ENCODE results near the gene ITPKC.
"Not testable (repeated sequence)": the region's sequence is repeated elsewhere in the genome, so short reads cannot be mapped to it uniquely, and the experiment has no call there.

Gene ITPKC

GRCh38 chr19:40721140-40721486 is 4.2 kb downstream of the ITPKC start:
- DNase-seq (ENCODE audit: low read depth): no peak
- TF ChIP-seq CTCF (conservative IDR thresholded peaks at IDR 0.05; ENCODE audit: low read depth, low read length): no peak
- H3K4me3 ChIP-seq (ENCODE audit: low read length): no peak overlapping the region

GRCh38 chr19:40721936-40722661 is 5.2 kb downstream of the ITPKC start:
- H3K4me3 ChIP-seq (ENCODE audit: low read length): no peak overlapping the region
- no peak for TF ChIP-seq CTCF (conservative IDR thresholded peaks at IDR 0.05; ENCODE audit: low read depth, low read length)
- no peak for DNase-seq (ENCODE audit: low read depth)

GRCh38 chr19:40723661-40724254 is 6.8 kb downstream of the ITPKC start:
- TF ChIP-seq CTCF (conservative IDR thresholded peaks at IDR 0.05; ENCODE audit: low read depth, low read length): no peak
- H3K4me3 ChIP-seq (ENCODE audit: low read length): no peak overlapping the region
- no peak for DNase-seq (ENCODE audit: low read depth)

- DNase-seq (ENCODE audit: low read depth): no peak
- H3K4me3 ChIP-seq (ENCODE audit: low read length): no peak overlapping the region
- TF ChIP-seq CTCF (conservative IDR thresholded peaks at IDR 0.05; ENCODE audit: low read depth, low read length): no peak
These were observed 7.4 kb downstream of the ITPKC start for GRCh38 chr19:40724315-40724714.

GRCh38 chr19:40724855-40725254 is 7.9 kb downstream of the ITPKC start:
- TF ChIP-seq CTCF (conservative IDR thresholded peaks at IDR 0.05; ENCODE audit: low read depth, low read length): no peak
- H3K4me3 ChIP-seq (ENCODE audit: low read length): no peak overlapping the region

GRCh38 chr19:40726279-40726678 is 9.4 kb downstream of the ITPKC start:
- TF ChIP-seq CTCF (conservative IDR thresholded peaks at IDR 0.05; ENCODE audit: low read depth, low read length): no peak
- no peak for DNase-seq (ENCODE audit: low read depth)
- no peak overlapping the region for H3K4me3 ChIP-seq (ENCODE audit: low read length)

More at GRCh38 chr19:40724855-40725254, 7.9 kb downstream of the ITPKC start:
- DNase-seq (ENCODE audit: low read depth): no peak

- H3K4me3 ChIP-seq (ENCODE audit: low read length); DNase-seq (ENCODE audit: low read depth): not testable (repeated sequence)
These were observed 13.2 kb downstream of the ITPKC start for GRCh38 chr19:40730065-40730464.

- DNase-seq (ENCODE audit: low read depth); H3K4me3 ChIP-seq (ENCODE audit: low read length): not testable (repeated sequence)
These were observed 15.4 kb downstream of the ITPKC start for GRCh38 chr19:40732304-40732703.
